K562 (cell line): ENCODE results near the gene TNFRSF19. TPM values are rescaled to one million over a fixed set of nuclear protein-coding genes. Genes with fewer than 3 reads are reported as not detected.

Experiments
- CHAMP1 ChIP-seq: fragments of 450-650 bp; IDR thresholded peaks from 2 replicates; pipeline ENCODE4 v1.6.1; 2016; ENCODE audit warnings: mild to moderate bottlenecking
- ELF4 ChIP-seq: fragments of 450-650 bp; formaldehyde crosslinking; IDR thresholded peaks from 2 replicates; pipeline ENCODE4 v1.4.0; 2022; ENCODE audit warnings: missing genetic modification characterization
- HNRNPL ChIP-seq: fragments of 200-400 bp; formaldehyde crosslinking; IDR thresholded peaks from 2 replicates; pipeline ENCODE4 v1.6.1; 2017; ENCODE audit warnings: low read depth, mild to moderate bottlenecking, low read length
- SREBF1 ChIP-seq: fragments of 150-350 bp; IDR thresholded peaks from 2 replicates; pipeline ENCODE4 v1.6.1; 2014; ENCODE audit warnings: antibody characterized with exemption, low read depth, low read length, borderline replicate concordance
- ZNF431 ChIP-seq: sonication (generic); formaldehyde crosslinking; IDR thresholded peaks from 2 replicates; pipeline ENCODE4 v1.8.0; 2022; ENCODE audit warnings: mild to moderate bottlenecking, missing genetic modification reagents
- ZNF696 ChIP-seq: fragments of 250-450 bp; sonication (Bioruptor Pico); conservative IDR thresholded peaks from 2 replicates; pipeline ENCODE4 v1.4.0; 2020; ENCODE audit warnings: mild to moderate bottlenecking, moderate library complexity
- polyA plus RNA-seq, 8 experiments: library from polyadenylated mRNA; depleted of rRNA in 4 of 8; stranded (reverse) in 5 of 8; unstranded in 3 of 8; fragments of >200 nt; fragmentation: Nextera tagmentation in 2 of 8; fragmentation: Illumina TruSeq in 1 of 8; extraction: Ambion mirVana in 2 of 8; extraction: Trizol in 1 of 8; gene quantifications; 2 replicates each; pipeline versions ENCODE4 v1.2.1 to v1.2.3, GENCODE V29; 2011 to 2014; ENCODE audit warnings: inconsistent platforms in 1 of 8, missing spikeins in 1 of 8
- total RNA-seq, 7 experiments: library from RNA; depleted of rRNA in 6 of 7; stranded (reverse); fragments of >200 nt in 6 of 7; fragmentation: Illumina TruSeq in 2 of 7; extraction: Trizol in 2 of 7; gene quantifications; 2 replicates each; pipeline versions ENCODE4 v1.2.1 to v1.2.3, GENCODE V29; 2011 to 2021; ENCODE audit warnings: low replicate concordance in 1 of 7
- TF ChIP-seq, protein P1 (sequence below), 2 experiments: fragments of 450-650 bp; formaldehyde crosslinking in 1 of 2; IDR thresholded peaks; 2 replicates each; pipeline versions ENCODE4 v1.4.0 to v1.6.1; 2014 to 2020; ENCODE audit warnings: mild to moderate bottlenecking in 2 of 2, borderline replicate concordance in 1 of 2, low read depth in 1 of 2

TNFRSF19 gene
- total and polyA plus RNA-seq, 9 of the 15 experiments (the other 6 are each of a cell fraction or from before 2014, with no cell fraction given) = 0.01 to 0.07 TPM; not detected in 7

DNA sequence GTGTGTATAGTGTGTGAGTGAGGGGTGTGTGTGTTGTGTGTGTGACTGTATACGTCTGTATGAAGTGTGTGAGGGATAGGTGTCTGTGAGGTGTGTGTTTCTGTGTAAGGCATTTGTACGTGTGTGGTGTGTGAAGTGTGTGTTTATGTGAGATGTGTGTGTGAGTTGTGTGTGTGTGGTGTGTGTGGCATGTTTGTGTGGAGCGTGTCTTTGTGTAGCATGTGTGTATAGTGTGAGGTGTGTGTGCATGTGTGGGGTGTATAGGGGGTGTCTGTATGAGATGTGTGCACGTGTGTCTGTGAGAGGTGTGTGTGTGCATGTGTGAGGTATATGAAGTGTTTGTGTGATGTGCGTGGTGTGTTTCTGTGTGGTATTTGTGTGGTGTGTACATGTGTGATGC, 13.2 kb upstream of the TNFRSF19 start (continued):
- TF ChIP-seq CHAMP1 = no peak
- no peak for TF ChIP-seq ZNF431 (CRISPR knock-in tag)
- TF ChIP-seq ZNF696 = no peak
- no peak for TF ChIP-seq SREBF1
- no peak for TF ChIP-seq HNRNPL
- no peak for TF ChIP-seq ELF4 (CRISPR knock-in tag)
- TF ChIP-seq, protein P1, sequence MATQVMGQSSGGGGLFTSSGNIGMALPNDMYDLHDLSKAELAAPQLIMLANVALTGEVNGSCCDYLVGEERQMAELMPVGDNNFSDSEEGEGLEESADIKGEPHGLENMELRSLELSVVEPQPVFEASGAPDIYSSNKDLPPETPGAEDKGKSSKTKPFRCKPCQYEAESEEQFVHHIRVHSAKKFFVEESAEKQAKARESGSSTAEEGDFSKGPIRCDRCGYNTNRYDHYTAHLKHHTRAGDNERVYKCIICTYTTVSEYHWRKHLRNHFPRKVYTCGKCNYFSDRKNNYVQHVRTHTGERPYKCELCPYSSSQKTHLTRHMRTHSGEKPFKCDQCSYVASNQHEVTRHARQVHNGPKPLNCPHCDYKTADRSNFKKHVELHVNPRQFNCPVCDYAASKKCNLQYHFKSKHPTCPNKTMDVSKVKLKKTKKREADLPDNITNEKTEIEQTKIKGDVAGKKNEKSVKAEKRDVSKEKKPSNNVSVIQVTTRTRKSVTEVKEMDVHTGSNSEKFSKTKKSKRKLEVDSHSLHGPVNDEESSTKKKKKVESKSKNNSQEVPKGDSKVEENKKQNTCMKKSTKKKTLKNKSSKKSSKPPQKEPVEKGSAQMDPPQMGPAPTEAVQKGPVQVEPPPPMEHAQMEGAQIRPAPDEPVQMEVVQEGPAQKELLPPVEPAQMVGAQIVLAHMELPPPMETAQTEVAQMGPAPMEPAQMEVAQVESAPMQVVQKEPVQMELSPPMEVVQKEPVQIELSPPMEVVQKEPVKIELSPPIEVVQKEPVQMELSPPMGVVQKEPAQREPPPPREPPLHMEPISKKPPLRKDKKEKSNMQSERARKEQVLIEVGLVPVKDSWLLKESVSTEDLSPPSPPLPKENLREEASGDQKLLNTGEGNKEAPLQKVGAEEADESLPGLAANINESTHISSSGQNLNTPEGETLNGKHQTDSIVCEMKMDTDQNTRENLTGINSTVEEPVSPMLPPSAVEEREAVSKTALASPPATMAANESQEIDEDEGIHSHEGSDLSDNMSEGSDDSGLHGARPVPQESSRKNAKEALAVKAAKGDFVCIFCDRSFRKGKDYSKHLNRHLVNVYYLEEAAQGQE (IDR thresholded peaks at IDR 0.05; ENCODE audit: borderline replicate concordance) = no peak
- TF ChIP-seq, protein P1 (CRISPR knock-in tag; IDR thresholded peaks at IDR 0.05; ENCODE audit: low read depth) = no peak
